Measurements from ENCODE around the gene CAMK2D.

Gene CAMK2D

GRCh38 chr4:113548303-113548702 is 213.2 kb downstream of the CAMK2D start:
- no peaks in the 10 kb centered on the region for H3K36me3 ChIP-seq (ENCODE audit: control insufficient read depth, insufficient read depth, low read length)

GRCh38 chr4:113547487-113548042 is 214.0 kb downstream of the CAMK2D start:
- Histone ChIP-seq H3K36me3 (ENCODE audit: control insufficient read depth, insufficient read depth, low read length) (no peaks in the 10 kb centered on the region), H3K9ac (ENCODE audit: low read depth, low read length) (no peak overlapping the region), H3K4me1 (ENCODE audit: control insufficient read depth, insufficient read depth, low read length) (no peaks in the 10 kb centered on the region), H3K27me3 (ENCODE audit: control insufficient read depth, insufficient read depth, low read length) (no peaks in the 10 kb centered on the region), H3K4me3 (ENCODE audit: low read depth, low read length) (no peak overlapping the region), H3K9me3 (ENCODE audit: control insufficient read depth, insufficient read depth, low read length) (no peaks in the 10 kb centered on the region)

More at GRCh38 chr4:113548303-113548702, 213.2 kb downstream of the CAMK2D start:
- Histone ChIP-seq H3K27me3 (ENCODE audit: control insufficient read depth, insufficient read depth, low read length) (no peaks in the 10 kb centered on the region), H3K9me3 (ENCODE audit: control insufficient read depth, insufficient read depth, low read length) (no peaks in the 10 kb centered on the region), H3K9ac (ENCODE audit: low read depth, low read length) (no peak overlapping the region), H3K4me3 (ENCODE audit: low read depth, low read length) (no peak overlapping the region), H3K4me1 (ENCODE audit: control insufficient read depth, insufficient read depth, low read length) (no peaks in the 10 kb centered on the region)

- no peaks in the 10 kb centered on the region for H3K36me3 ChIP-seq (ENCODE audit: control insufficient read depth, insufficient read depth, low read length)
These were observed 219.6 kb downstream of the CAMK2D start for GRCh38 chr4:113541933-113542332.

GRCh38 chr4:113540859-113541258 is 220.7 kb downstream of the CAMK2D start:
- H3K4me1 ChIP-seq (ENCODE audit: control insufficient read depth, insufficient read depth, low read length): no peaks in the 10 kb centered on the region
- H3K4me3 ChIP-seq (ENCODE audit: low read depth, low read length): no peak overlapping the region
- H3K27me3 ChIP-seq (ENCODE audit: control insufficient read depth, insufficient read depth, low read length): no peaks in the 10 kb centered on the region
- no peaks in the 10 kb centered on the region for H3K9me3 ChIP-seq (ENCODE audit: control insufficient read depth, insufficient read depth, low read length)
- no peaks in the 10 kb centered on the region for H3K36me3 ChIP-seq (ENCODE audit: control insufficient read depth, insufficient read depth, low read length)
- H3K9ac ChIP-seq (ENCODE audit: low read depth, low read length): no peak overlapping the region

More at GRCh38 chr4:113541933-113542332, 219.6 kb downstream of the CAMK2D start:
- no peak overlapping the region for H3K4me3 ChIP-seq (ENCODE audit: low read depth, low read length)
- H3K9me3 ChIP-seq (ENCODE audit: control insufficient read depth, insufficient read depth, low read length): no peaks in the 10 kb centered on the region
- H3K27me3 ChIP-seq (ENCODE audit: control insufficient read depth, insufficient read depth, low read length): no peaks in the 10 kb centered on the region
- H3K9ac ChIP-seq (ENCODE audit: low read depth, low read length): no peak overlapping the region
- H3K4me1 ChIP-seq (ENCODE audit: control insufficient read depth, insufficient read depth, low read length): no peaks in the 10 kb centered on the region

- Histone ChIP-seq H3K9ac (ENCODE audit: low read depth, low read length) (no peak overlapping the region), H3K9me3 (ENCODE audit: control insufficient read depth, insufficient read depth, low read length) (no peaks in the 10 kb centered on the region), H3K4me3 (ENCODE audit: low read depth, low read length) (no peak overlapping the region), H3K4me1 (ENCODE audit: control insufficient read depth, insufficient read depth, low read length) (no peaks in the 10 kb centered on the region), H3K27me3 (ENCODE audit: control insufficient read depth, insufficient read depth, low read length) (no peaks in the 10 kb centered on the region), H3K36me3 (ENCODE audit: control insufficient read depth, insufficient read depth, low read length) (no peaks in the 10 kb centered on the region)
These were observed 222.1 kb downstream of the CAMK2D start for GRCh38 chr4:113539408-113539807.

- H3K36me3 ChIP-seq (ENCODE audit: control insufficient read depth, insufficient read depth, low read length): no peaks in the 10 kb centered on the region
- H3K4me1 ChIP-seq (ENCODE audit: control insufficient read depth, insufficient read depth, low read length): no peaks in the 10 kb centered on the region
- no peak overlapping the region for H3K9ac ChIP-seq (ENCODE audit: low read depth, low read length)
- H3K4me3 ChIP-seq (ENCODE audit: low read depth, low read length): no peak overlapping the region
- H3K27me3 ChIP-seq (ENCODE audit: control insufficient read depth, insufficient read depth, low read length): no peaks in the 10 kb centered on the region
- no peaks in the 10 kb centered on the region for H3K9me3 ChIP-seq (ENCODE audit: control insufficient read depth, insufficient read depth, low read length)
These were observed 223.9 kb downstream of the CAMK2D start for GRCh38 chr4:113537628-113538027.

- Histone ChIP-seq H3K27me3 (ENCODE audit: control insufficient read depth, insufficient read depth, low read length) (no peaks in the 10 kb centered on the region), H3K4me3 (ENCODE audit: low read depth, low read length) (no peak overlapping the region), H3K9ac (ENCODE audit: low read depth, low read length) (no peak overlapping the region), H3K9me3 (ENCODE audit: control insufficient read depth, insufficient read depth, low read length) (no peaks in the 10 kb centered on the region), H3K4me1 (ENCODE audit: control insufficient read depth, insufficient read depth, low read length) (no peaks in the 10 kb centered on the region), H3K36me3 (ENCODE audit: control insufficient read depth, insufficient read depth, low read length) (no peaks in the 10 kb centered on the region)
These were observed 224.3 kb downstream of the CAMK2D start for GRCh38 chr4:113537203-113537602.

- Histone ChIP-seq H3K9ac (ENCODE audit: low read depth, low read length) (no peak overlapping the region), H3K27me3 (ENCODE audit: control insufficient read depth, insufficient read depth, low read length) (no peaks in the 10 kb centered on the region), H3K9me3 (ENCODE audit: control insufficient read depth, insufficient read depth, low read length) (no peaks in the 10 kb centered on the region), H3K4me3 (ENCODE audit: low read depth, low read length) (no peak overlapping the region), H3K4me1 (ENCODE audit: control insufficient read depth, insufficient read depth, low read length) (no peaks in the 10 kb centered on the region), H3K36me3 (ENCODE audit: control insufficient read depth, insufficient read depth, low read length) (no peaks in the 10 kb centered on the region)
These were observed 226.8 kb downstream of the CAMK2D start for GRCh38 chr4:113534711-113535110.

- no peak overlapping the region for H3K9ac ChIP-seq (ENCODE audit: low read depth, low read length)
- H3K27me3 ChIP-seq (ENCODE audit: control insufficient read depth, insufficient read depth, low read length): no peaks in the 10 kb centered on the region
- H3K9me3 ChIP-seq (ENCODE audit: control insufficient read depth, insufficient read depth, low read length): no peaks in the 10 kb centered on the region
- no peak overlapping the region for H3K4me3 ChIP-seq (ENCODE audit: low read depth, low read length)
- H3K4me1 ChIP-seq (ENCODE audit: control insufficient read depth, insufficient read depth, low read length): no peaks in the 10 kb centered on the region
- H3K36me3 ChIP-seq (ENCODE audit: control insufficient read depth, insufficient read depth, low read length): no peaks in the 10 kb centered on the region
These were observed 230.0 kb downstream of the CAMK2D start for GRCh38 chr4:113531572-113531971.

- H3K36me3 ChIP-seq (ENCODE audit: control insufficient read depth, insufficient read depth, low read length): no peaks in the 10 kb centered on the region
- H3K9ac ChIP-seq (ENCODE audit: low read depth, low read length): no peak overlapping the region
- no peaks in the 10 kb centered on the region for H3K9me3 ChIP-seq (ENCODE audit: control insufficient read depth, insufficient read depth, low read length)
- no peaks in the 10 kb centered on the region for H3K27me3 ChIP-seq (ENCODE audit: control insufficient read depth, insufficient read depth, low read length)
- H3K4me1 ChIP-seq (ENCODE audit: control insufficient read depth, insufficient read depth, low read length): no peaks in the 10 kb centered on the region
- no peak overlapping the region for H3K4me3 ChIP-seq (ENCODE audit: low read depth, low read length)
These were observed 233.1 kb downstream of the CAMK2D start for GRCh38 chr4:113528395-113528794.

- H3K4me1 ChIP-seq (ENCODE audit: control insufficient read depth, insufficient read depth, low read length): no peaks in the 10 kb centered on the region
- no peaks in the 10 kb centered on the region for H3K9me3 ChIP-seq (ENCODE audit: control insufficient read depth, insufficient read depth, low read length)
- H3K9ac ChIP-seq (ENCODE audit: low read depth, low read length): no peak overlapping the region
- H3K4me3 ChIP-seq (ENCODE audit: low read depth, low read length): no peak overlapping the region
- H3K36me3 ChIP-seq (ENCODE audit: control insufficient read depth, insufficient read depth, low read length): no peaks in the 10 kb centered on the region
- no peaks in the 10 kb centered on the region for H3K27me3 ChIP-seq (ENCODE audit: control insufficient read depth, insufficient read depth, low read length)
These were observed 236.0 kb downstream of the CAMK2D start for GRCh38 chr4:113525521-113525920.

GRCh38 chr4:113524505-113525186 is 236.9 kb downstream of the CAMK2D start:
- H3K36me3 ChIP-seq (ENCODE audit: control insufficient read depth, insufficient read depth, low read length): no peaks in the 10 kb centered on the region
- no peaks in the 10 kb centered on the region for H3K9me3 ChIP-seq (ENCODE audit: control insufficient read depth, insufficient read depth, low read length)
- no peak overlapping the region for H3K9ac ChIP-seq (ENCODE audit: low read depth, low read length)
- no peaks in the 10 kb centered on the region for H3K4me1 ChIP-seq (ENCODE audit: control insufficient read depth, insufficient read depth, low read length)
- H3K27me3 ChIP-seq (ENCODE audit: control insufficient read depth, insufficient read depth, low read length): no peaks in the 10 kb centered on the region
- H3K4me3 ChIP-seq (ENCODE audit: low read depth, low read length): no peak overlapping the region

All from iPS-15b (cell line).